ENCODE results near the gene SMPD3. TPM values are rescaled to one million over a fixed set of nuclear protein-coding genes. Genes with fewer than 3 reads are reported as not detected.

SMPD3 gene
- total RNA-seq, 1 experiment from 2014 or later, result 2.4 TPM

DNA sequence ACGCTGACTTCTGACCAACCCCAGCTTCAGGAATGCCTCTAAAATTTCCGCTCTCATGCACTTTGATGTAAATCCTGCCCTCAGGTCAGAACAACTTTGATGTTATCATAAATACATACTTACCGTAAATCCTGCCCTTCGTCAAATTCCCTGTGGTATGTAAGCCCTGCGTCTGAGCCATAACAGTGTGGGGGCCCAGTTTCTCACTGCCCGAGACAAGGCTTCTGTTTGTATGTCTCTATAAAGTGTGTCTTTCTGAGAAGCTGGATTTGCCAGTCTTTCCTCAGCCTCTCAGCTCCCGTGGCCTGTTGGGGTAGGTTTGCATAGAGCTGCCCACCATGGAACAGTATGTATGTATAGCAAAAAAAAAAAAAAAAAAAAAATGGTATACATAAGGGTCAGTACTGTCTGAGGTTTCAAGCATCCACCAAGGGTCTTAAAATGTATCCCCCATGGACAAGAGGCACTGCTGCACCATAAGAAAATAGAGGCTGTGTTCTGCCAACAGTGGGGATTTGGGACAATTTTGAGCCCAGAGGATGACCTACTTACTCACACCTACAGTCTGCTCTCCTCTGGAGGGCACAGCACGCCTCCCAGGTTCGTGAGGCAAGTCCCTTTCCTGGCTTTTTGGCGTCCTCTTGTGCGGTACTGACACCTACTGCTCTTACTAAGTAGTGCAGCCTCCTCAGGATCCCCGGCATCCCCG lies 120.0 kb downstream of the SMPD3 start:
- H3K27me3 Mint-ChIP-seq (ENCODE audit: insufficient read depth, unreplicated experiment), result no peaks in the 10 kb centered on the region
- POLR2A ChIA-PET, result interaction anchor here (0.5 to 4.1 kb wide), 15 partner anchors 9 to 124 kb away, joined by 3 to 56 read pairs (median 6); partner anchors contain the start of genes ESRP2, PRMT7, SLC7A6 and SLC7A6OS
- peak; percentile 96 for DNase-seq
- Histone ChIP-seq H3K4me1 (peaks cover 78% of the 10 kb centered on the region), H3K9me3 (no peaks in the 10 kb centered on the region), H3K4me3 (ENCODE audit: low read depth, low read length) (no peak overlapping the region), H3K27me3 (replicated peaks; ENCODE audit: control insufficient read depth, insufficient read depth, low read length) (no peaks in the 10 kb centered on the region), H3K36me3 (ENCODE audit: control insufficient read depth, insufficient read depth, low read length) (no peaks in the 10 kb centered on the region)
- peak overlapping the region; percentile 96 for H3K27ac Mint-ChIP-seq (ENCODE audit: unreplicated experiment)
- TF ChIP-seq, protein P1, sequence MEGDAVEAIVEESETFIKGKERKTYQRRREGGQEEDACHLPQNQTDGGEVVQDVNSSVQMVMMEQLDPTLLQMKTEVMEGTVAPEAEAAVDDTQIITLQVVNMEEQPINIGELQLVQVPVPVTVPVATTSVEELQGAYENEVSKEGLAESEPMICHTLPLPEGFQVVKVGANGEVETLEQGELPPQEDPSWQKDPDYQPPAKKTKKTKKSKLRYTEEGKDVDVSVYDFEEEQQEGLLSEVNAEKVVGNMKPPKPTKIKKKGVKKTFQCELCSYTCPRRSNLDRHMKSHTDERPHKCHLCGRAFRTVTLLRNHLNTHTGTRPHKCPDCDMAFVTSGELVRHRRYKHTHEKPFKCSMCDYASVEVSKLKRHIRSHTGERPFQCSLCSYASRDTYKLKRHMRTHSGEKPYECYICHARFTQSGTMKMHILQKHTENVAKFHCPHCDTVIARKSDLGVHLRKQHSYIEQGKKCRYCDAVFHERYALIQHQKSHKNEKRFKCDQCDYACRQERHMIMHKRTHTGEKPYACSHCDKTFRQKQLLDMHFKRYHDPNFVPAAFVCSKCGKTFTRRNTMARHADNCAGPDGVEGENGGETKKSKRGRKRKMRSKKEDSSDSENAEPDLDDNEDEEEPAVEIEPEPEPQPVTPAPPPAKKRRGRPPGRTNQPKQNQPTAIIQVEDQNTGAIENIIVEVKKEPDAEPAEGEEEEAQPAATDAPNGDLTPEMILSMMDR (IDR thresholded peaks at IDR 0.05; ENCODE audit: insufficient read depth in 1 of 2, low read depth in 1 of 2, low read length in 1 of 2, severe bottlenecking in 1 of 2, unreplicated experiment in 1 of 2), result peak; percentile 96 to 98
- CTCF ChIA-PET, result interaction anchor here (0.5 to 4.1 kb wide), 17 partner anchors 17 to 411 kb away, joined by 3 to 98 read pairs (median 4); partner anchors contain the start of genes DPEP2NB, ESRP2, PLA2G15 and PRMT7
- peaks cover 49% of the 10 kb centered on the region for H3K4me1 Mint-ChIP-seq (ENCODE audit: low read depth, unreplicated experiment)
- intact Hi-C loops (cut with micrococcal nuclease; ENCODE audit: unreplicated experiment), result loop anchor here (1.0 to 5.0 kb wide), 8 partner anchors 18 to 261 kb away; partner anchors contain the start of genes NFATC3 and SLC7A6OS
- H3K36me3 Mint-ChIP-seq (ENCODE audit: insufficient read depth, unreplicated experiment), result peaks cover 88% of the 10 kb centered on the region
- peak overlapping the region; percentile 65 for H3K4me3 Mint-ChIP-seq (ENCODE audit: unreplicated experiment)
- H3K9me3 Mint-ChIP-seq (ENCODE audit: unreplicated experiment), result no peaks in the 10 kb centered on the region
- TSS peak; percentile 74 for BruUV-seq (replicated peaks)

GRCh38 chr16:68324780-68325357 lies 123.4 kb downstream of the SMPD3 start:
- H3K36me3 Mint-ChIP-seq (ENCODE audit: insufficient read depth, unreplicated experiment), result peaks cover 92% of the 10 kb centered on the region
- no peak overlapping the region for H3K27ac Mint-ChIP-seq (ENCODE audit: unreplicated experiment)
- H3K36me3 ChIP-seq (ENCODE audit: control insufficient read depth, insufficient read depth, low read length), result no peaks in the 10 kb centered on the region
- H3K4me3 Mint-ChIP-seq (ENCODE audit: unreplicated experiment), result no peak overlapping the region
- no peaks in the 10 kb centered on the region for H3K27me3 ChIP-seq (replicated peaks; ENCODE audit: control insufficient read depth, insufficient read depth, low read length)
- no TSS peak for BruUV-seq (replicated peaks)
- H3K9me3 ChIP-seq, result no peaks in the 10 kb centered on the region
- POLR2A ChIA-PET, result no interaction called here
- H3K4me3 ChIP-seq (ENCODE audit: low read depth, low read length), result no peak overlapping the region
- CTCF ChIA-PET, result no interaction called here
- peaks cover 43% of the 10 kb centered on the region for H3K4me1 ChIP-seq
- intact Hi-C loops (cut with micrococcal nuclease; ENCODE audit: unreplicated experiment), result loop anchor here (5.0 kb wide), 2 partner anchors 238 to 258 kb away; partner anchors contain the start of gene NFATC3
- H3K9me3 Mint-ChIP-seq (ENCODE audit: unreplicated experiment), result no peaks in the 10 kb centered on the region
- peaks cover 28% of the 10 kb centered on the region for H3K4me1 Mint-ChIP-seq (ENCODE audit: low read depth, unreplicated experiment)
- no peak for DNase-seq
- H3K27me3 Mint-ChIP-seq (ENCODE audit: insufficient read depth, unreplicated experiment), result no peaks in the 10 kb centered on the region
- TF ChIP-seq, protein P1 (IDR thresholded peaks at IDR 0.05; ENCODE audit: insufficient read depth in 1 of 2, low read depth in 1 of 2, low read length in 1 of 2, severe bottlenecking in 1 of 2, unreplicated experiment in 1 of 2), result no peak

- Histone ChIP-seq H3K27me3 (replicated peaks; ENCODE audit: control insufficient read depth, insufficient read depth, low read length) (no peaks in the 10 kb centered on the region), H3K4me1 (peaks cover 38% of the 10 kb centered on the region), H3K4me3 (ENCODE audit: low read depth, low read length) (no peak overlapping the region), H3K36me3 (ENCODE audit: control insufficient read depth, insufficient read depth, low read length) (no peaks in the 10 kb centered on the region), H3K9me3 (no peaks in the 10 kb centered on the region)
- DNase-seq, result no peak
- Mint-ChIP-seq H3K36me3 (ENCODE audit: insufficient read depth, unreplicated experiment) (peaks cover 92% of the 10 kb centered on the region), H3K27ac (ENCODE audit: unreplicated experiment) (no peak overlapping the region), H3K4me1 (ENCODE audit: low read depth, unreplicated experiment) (peaks cover 28% of the 10 kb centered on the region), H3K9me3 (ENCODE audit: unreplicated experiment) (no peaks in the 10 kb centered on the region), H3K27me3 (ENCODE audit: insufficient read depth, unreplicated experiment) (no peaks in the 10 kb centered on the region), H3K4me3 (ENCODE audit: unreplicated experiment) (no peak overlapping the region)
- CTCF ChIA-PET, result no interaction called here
- intact Hi-C loops (cut with micrococcal nuclease; ENCODE audit: unreplicated experiment), result no loop called here
- BruUV-seq (replicated peaks), result no TSS peak
- TF ChIP-seq, protein P1 (IDR thresholded peaks at IDR 0.05; ENCODE audit: insufficient read depth in 1 of 2, low read depth in 1 of 2, low read length in 1 of 2, severe bottlenecking in 1 of 2, unreplicated experiment in 1 of 2), result no peak
- POLR2A ChIA-PET, result no interaction called here
Measured at GRCh38 chr16:68324336-68324735, 124.0 kb downstream of the SMPD3 start.

All from Caco-2 (cell line).